ENCODE data around the gene NOC2L. TPM values are rescaled to one million over a fixed set of nuclear protein-coding genes. Genes with fewer than 3 reads are reported as not detected.
A peak's percentile ranks its signal among the peaks of the same experiment; 100 is the strongest.

The NOC2L gene
- total and polyA plus RNA-seq, 12 donors = 38.3 to 64.8 (median 43.5) TPM

DNA sequence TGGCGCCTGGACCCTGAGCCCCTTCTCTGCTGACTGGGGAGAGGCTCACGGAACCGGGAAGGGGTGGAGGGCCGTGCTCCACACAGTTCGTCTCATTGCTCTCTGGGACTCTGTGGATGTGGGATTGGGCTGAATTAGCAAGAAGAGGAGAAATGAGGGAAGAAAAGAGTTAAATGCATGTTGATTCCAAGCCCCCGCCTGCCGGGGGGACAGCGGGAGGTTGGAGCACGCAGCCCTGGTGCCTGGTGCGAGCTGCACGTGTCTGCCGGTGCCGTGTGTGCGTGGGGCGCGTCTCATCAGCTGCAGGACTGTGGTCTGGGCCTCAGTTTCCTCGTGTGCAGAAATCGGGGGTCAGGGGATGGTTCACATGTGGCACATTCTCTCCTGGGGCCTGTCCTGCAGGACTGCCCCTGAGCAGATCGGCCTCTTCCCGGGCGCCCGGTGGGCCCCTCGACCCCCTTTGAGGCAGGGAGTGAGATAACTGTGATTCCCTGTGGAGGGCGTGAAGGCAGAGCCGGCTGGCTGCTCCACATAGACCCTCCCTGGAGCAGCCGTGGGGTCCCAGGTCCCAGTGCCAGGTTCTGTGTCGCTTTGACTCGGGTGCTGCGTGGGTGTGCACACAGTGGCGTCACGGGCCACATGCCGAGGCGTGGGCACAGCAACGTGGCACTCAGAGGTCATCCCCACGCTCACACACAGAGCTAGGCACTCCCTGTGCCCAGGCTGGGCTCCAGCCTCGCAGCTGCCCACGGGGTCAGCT is 23.9 kb downstream of the NOC2L start:
- peaks cover 23 to 84% (median 75%) of the 10 kb centered on the region in 7 donors for H3K27me3 ChIP-seq
- H3K27ac ChIP-seq = no peak overlapping the region
- TF ChIP-seq CTCF (IDR thresholded peaks at IDR 0.05) = no peak
- no peaks in the 10 kb centered on the region for H3K9me3 ChIP-seq
- intact Hi-C loops (cut with DNase I) = loop anchor here in 1 of 10 donors (5.0 kb wide), 1 partner anchor 33 kb away; no protein-coding TSS in a partner anchor
- H3K4me3 ChIP-seq = peak overlapping the region in 1 of 10 donors; percentile 6
- H3K36me3 ChIP-seq = no peaks in the 10 kb centered on the region
- DNase-seq (no peak), ATAC-seq (no peak)
- H3K4me1 ChIP-seq = peaks cover 3 to 23% (median 16%) of the 10 kb centered on the region in 9 donors
- WGBS, 2 donors = 7 to 8% methylated on average over 37 of the region's 37 CpGs

DNA sequence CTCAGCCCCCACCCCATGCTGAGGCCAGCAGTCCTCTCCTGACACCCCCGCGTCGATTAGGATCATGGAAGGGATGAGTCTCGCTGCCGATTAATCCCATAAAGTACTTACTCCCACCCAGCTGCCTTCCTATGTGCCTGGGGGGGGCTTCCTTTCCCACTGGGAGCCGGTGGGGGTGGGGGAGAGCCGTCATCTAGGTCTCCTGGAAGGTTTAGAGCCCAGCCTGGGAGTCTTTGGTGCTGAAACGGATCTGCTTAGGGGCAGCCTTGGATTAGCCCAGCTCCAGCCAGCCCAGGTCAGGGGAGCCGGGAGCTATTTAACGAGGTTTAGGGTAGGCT is 25.5 kb downstream of the NOC2L start:
- intact Hi-C loops (cut with DNase I) = no loop called here
- H3K36me3 ChIP-seq = no peaks in the 10 kb centered on the region
- no peaks in the 10 kb centered on the region for H3K9me3 ChIP-seq
- 19 to 22% methylated on average over 10 of the region's 10 CpGs for WGBS, 2 donors
- H3K4me3 ChIP-seq = no peak overlapping the region
- H3K27ac ChIP-seq = no peak overlapping the region
- no peak for ATAC-seq
- peaks cover 23 to 85% (median 80%) of the 10 kb centered on the region in 7 donors for H3K27me3 ChIP-seq
- TF ChIP-seq CTCF (IDR thresholded peaks at IDR 0.05) = no peak
- peaks cover 3 to 16% (median 11%) of the 10 kb centered on the region in 9 donors for H3K4me1 ChIP-seq
- DNase-seq = no peak

GRCh38 chr1:932776-933602 is 26.1 kb downstream of the NOC2L start:
- no peak overlapping the region for H3K4me3 ChIP-seq
- no peaks in the 10 kb centered on the region for H3K36me3 ChIP-seq
- ATAC-seq (no peak), DNase-seq (no peak)
- H3K4me1 ChIP-seq = peaks cover 3 to 16% (median 11%) of the 10 kb centered on the region in 9 donors
- intact Hi-C loops (cut with DNase I) = no loop called here
- H3K27me3 ChIP-seq = peaks cover 23 to 87% (median 78%) of the 10 kb centered on the region in 7 donors
- no peak overlapping the region for H3K27ac ChIP-seq
- WGBS, 2 donors = 75 to 80% methylated on average over 25 of the region's 25 CpGs
- no peak for TF ChIP-seq CTCF (IDR thresholded peaks at IDR 0.05)
- no peaks in the 10 kb centered on the region for H3K9me3 ChIP-seq

DNA sequence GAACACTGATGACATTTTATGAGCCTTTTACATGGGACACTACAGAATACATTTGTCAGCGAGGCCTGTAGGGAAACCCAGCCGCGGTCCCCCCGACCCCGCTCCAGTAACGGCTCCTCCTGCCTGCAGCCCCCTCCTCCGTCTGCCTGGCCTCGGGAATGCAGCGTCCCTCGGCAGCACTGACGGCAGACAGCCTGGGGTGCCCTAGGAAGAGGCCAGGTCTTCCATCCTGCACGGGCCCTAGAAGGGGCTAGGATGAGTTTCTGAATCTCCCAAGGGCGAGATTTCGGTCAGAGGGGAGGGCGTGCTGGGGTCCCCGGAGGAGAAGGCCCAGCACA is 26.9 kb downstream of the NOC2L start:
- 52 to 62% methylated on average over 16 of the region's 16 CpGs for WGBS, 2 donors
- TF ChIP-seq CTCF (IDR thresholded peaks at IDR 0.05) = no peak
- intact Hi-C loops (cut with DNase I) = no loop called here
- Histone ChIP-seq H3K27me3 (peaks cover 23 to 87% (median 78%) of the 10 kb centered on the region in 7 donors), H3K4me3 (no peak overlapping the region), H3K36me3 (no peaks in the 10 kb centered on the region), H3K27ac (no peak overlapping the region), H3K4me1 (peaks cover 3 to 16% (median 11%) of the 10 kb centered on the region in 9 donors), H3K9me3 (no peaks in the 10 kb centered on the region)
- DNase-seq (no peak), ATAC-seq (no peak)
